ENCODE data around the gene PHLDA3. TPM values are rescaled to one million over a fixed set of nuclear protein-coding genes. Genes with fewer than 3 reads are reported as not detected.

The PHLDA3 gene
- total RNA-seq, 1 donor from 2014 or later = 78.6 TPM

GRCh38 chr1:201427963-201428362 is 41.0 kb downstream of the PHLDA3 start:
- ATAC-seq = peak; percentile 56

- no peak for ATAC-seq
Measured at GRCh38 chr1:201426479-201427310, 42.3 kb downstream of the PHLDA3 start.

- no peak for ATAC-seq
Measured at GRCh38 chr1:201424146-201424545, 44.8 kb downstream of the PHLDA3 start.

GRCh38 chr1:201423655-201424054 is 45.3 kb downstream of the PHLDA3 start:
- ATAC-seq = no peak

- no peak for ATAC-seq
Measured at GRCh38 chr1:201422436-201423030, 46.5 kb downstream of the PHLDA3 start.

- no peak for ATAC-seq
Measured at GRCh38 chr1:201422026-201422425, 47.0 kb downstream of the PHLDA3 start.

GRCh38 chr1:201421041-201421440 is 47.9 kb downstream of the PHLDA3 start:
- no peak for ATAC-seq

- ATAC-seq = no peak
Measured at GRCh38 chr1:201420608-201421002, 48.4 kb downstream of the PHLDA3 start.

- ATAC-seq = no peak
Measured at GRCh38 chr1:201419746-201420607, 49.0 kb downstream of the PHLDA3 start.

GRCh38 chr1:201419256-201419655 is 49.7 kb downstream of the PHLDA3 start:
- no peak for ATAC-seq

GRCh38 chr1:201418461-201418860 is 50.5 kb downstream of the PHLDA3 start:
- no peak for ATAC-seq

Other genes starting within 250 kb of the PHLDA3 start
- 608 TPM for gene PKP1, start 185.7 kb downstream of the PHLDA3 start, total RNA-seq
- gene TNNT2, start 91.5 kb downstream of the PHLDA3 start, total RNA-seq = 3.9 TPM
- gene LAD1, start 69.9 kb downstream of the PHLDA3 start, total RNA-seq = 328 TPM
- not detected for gene TNNI1, start 47.5 kb downstream of the PHLDA3 start, total RNA-seq
- gene CSRP1, start 37.9 kb upstream of the PHLDA3 start, total RNA-seq = 115 TPM
- 26.4 TPM for gene NAV1, start 69.9 kb upstream of the PHLDA3 start, total RNA-seq